KBM-7 (cell line): ENCODE results near the gene DCLRE1B.

Experiments
- DNase-seq: peaks from one replicate; pipeline ENCODE4 v3.0.0-alpha.2; 2015
- in situ Hi-C: fragments of 300-500 bp; cut with MboI; formaldehyde crosslinking; loops from 2 replicates; pipeline ENCODE4 v1.14.3; 2020; ENCODE audit warnings: low sequenced_read_pairs, low pct_unique_long_range_greater_than_20kb, mixed read lengths

Gene DCLRE1B

GRCh38 chr1:113904674-113905434, at the start of gene DCLRE1B, which contains the start of gene AP4B1:
TSS of gene DCLRE1B (plus strand) at chr1:113905326. CDS start at chr1:113905587, 261 bp downstream.
TSS of gene AP4B1 (minus strand) at chr1:113904799. CDS start at chr1:113904717, 82 bp downstream.
- in situ Hi-C loops: no loop called here
- peak; percentile 100 for DNase-seq

GRCh38 chr1:113855630-113856400, 49.3 kb upstream of the DCLRE1B start:
- in situ Hi-C loops: no loop called here
- DNase-seq: no peak

GRCh38 chr1:113856401-113856790, 48.7 kb upstream of the DCLRE1B start:
- DNase-seq: no peak
- in situ Hi-C loops: no loop called here

GRCh38 chr1:113857776-113858175, 47.4 kb upstream of the DCLRE1B start:
- in situ Hi-C loops: no loop called here

GRCh38 chr1:113858418-113858817, 46.7 kb upstream of the DCLRE1B start:
- DNase-seq: no peak
- in situ Hi-C loops: no loop called here

More at GRCh38 chr1:113857776-113858175, 47.4 kb upstream of the DCLRE1B start:
- no peak for DNase-seq

GRCh38 chr1:113858982-113859381, 46.1 kb upstream of the DCLRE1B start:
- in situ Hi-C loops: no loop called here
- DNase-seq: no peak

- peak; percentile 65 for DNase-seq
- in situ Hi-C loops: no loop called here
These were observed 45.5 kb upstream of the DCLRE1B start for GRCh38 chr1:113859478-113860175.

- in situ Hi-C loops: no loop called here
- DNase-seq: no peak
These were observed 44.2 kb upstream of the DCLRE1B start for GRCh38 chr1:113860891-113861290.

GRCh38 chr1:113861641-113862040, 43.5 kb upstream of the DCLRE1B start:
- peak; percentile 33 for DNase-seq
- in situ Hi-C loops: no loop called here

GRCh38 chr1:113868387-113869083, 36.6 kb upstream of the DCLRE1B start:
- no peak for DNase-seq
- in situ Hi-C loops: no loop called here

- DNase-seq: no peak
- in situ Hi-C loops: no loop called here
These were observed 34.3 kb upstream of the DCLRE1B start for GRCh38 chr1:113870778-113871177.

- peak; percentile 90 for DNase-seq
- in situ Hi-C loops: no loop called here
These were observed 33.5 kb upstream of the DCLRE1B start, which contains the start of gene PTPN22 for GRCh38 chr1:113871597-113872113. TSS of gene PTPN22 (minus strand) at chr1:113871712.

- in situ Hi-C loops: no loop called here
- DNase-seq: no peak
These were observed 32.7 kb upstream of the DCLRE1B start for GRCh38 chr1:113872219-113872935.

- peak; percentile 52 for DNase-seq
These were observed 30.9 kb upstream of the DCLRE1B start for GRCh38 chr1:113874012-113874879.

GRCh38 chr1:113875714-113876113, 29.4 kb upstream of the DCLRE1B start:
- no peak for DNase-seq
- in situ Hi-C loops: no loop called here

More at GRCh38 chr1:113874012-113874879, 30.9 kb upstream of the DCLRE1B start:
- in situ Hi-C loops: no loop called here

GRCh38 chr1:113876176-113876575, 28.9 kb upstream of the DCLRE1B start:
- in situ Hi-C loops: no loop called here

GRCh38 chr1:113879739-113880038, 25.4 kb upstream of the DCLRE1B start:
- no peak for DNase-seq
- in situ Hi-C loops: no loop called here

More at GRCh38 chr1:113876176-113876575, 28.9 kb upstream of the DCLRE1B start:
- no peak for DNase-seq
